GM20431 (cell line): ENCODE data around the gene LRRC71.

Source experiments
- in situ Hi-C: fragments of 300-500 bp; cut with MseI, MboI; formaldehyde crosslinking; loops from one replicate; pipeline ENCODE4 v1.15.0; 2020; ENCODE audit warnings: low sequenced_read_pairs; ENCODE audit not compliant: unreplicated experiment

The LRRC71 gene

GRCh38 chr1:156942176-156942575 lies 21.7 kb downstream of the LRRC71 start:
- in situ Hi-C loops, result no loop called here

- in situ Hi-C loops, result no loop called here
These were observed 22.1 kb downstream of the LRRC71 start for GRCh38 chr1:156942576-156942975.

DNA sequence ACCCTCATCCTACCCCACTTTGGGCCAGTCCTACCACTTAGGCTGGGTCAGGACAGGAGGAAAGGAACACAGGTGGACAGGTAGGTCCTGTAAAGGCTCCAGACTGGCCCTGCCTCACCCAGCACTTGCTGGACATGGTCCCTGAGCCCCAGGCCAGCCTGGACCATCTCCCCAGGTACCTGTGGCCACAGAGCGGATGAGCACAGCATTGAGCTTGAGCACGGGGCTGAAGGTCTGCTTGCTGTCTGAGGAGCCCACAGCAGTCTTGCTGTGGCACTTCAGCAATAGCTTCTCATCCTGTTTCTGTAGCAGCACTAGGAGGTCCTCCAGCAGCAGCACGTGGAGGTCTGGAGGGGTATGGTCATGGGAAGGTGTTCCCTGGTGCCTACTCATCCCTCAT lies 23.3 kb downstream of the LRRC71 start:
- in situ Hi-C loops, result no loop called here

- in situ Hi-C loops, result no loop called here
These were observed 23.8 kb downstream of the LRRC71 start for GRCh38 chr1:156944268-156944667.

DNA sequence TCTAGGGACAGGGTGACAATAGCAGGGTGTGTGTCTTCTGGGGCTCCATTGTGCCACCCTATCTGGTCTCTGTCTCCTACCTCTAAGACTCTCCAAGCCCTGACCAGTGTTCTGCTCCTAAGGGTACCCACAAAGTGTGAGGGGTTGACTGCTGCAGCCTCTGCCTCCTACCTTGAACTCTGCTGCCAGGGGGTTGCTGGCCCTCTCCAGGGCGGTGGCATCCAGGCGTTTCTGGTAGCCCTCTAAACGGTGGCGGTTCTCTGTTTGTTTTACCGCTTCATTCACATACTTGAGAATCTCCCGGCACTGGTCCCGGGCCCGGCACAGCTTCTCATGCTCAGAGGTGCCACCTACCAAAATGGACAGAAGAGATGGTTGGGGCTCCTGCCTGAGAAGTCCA lies 24.4 kb downstream of the LRRC71 start:
- in situ Hi-C loops, result no loop called here

GRCh38 chr1:156945881-156946661 lies 25.6 kb downstream of the LRRC71 start:
- in situ Hi-C loops, result no loop called here

DNA sequence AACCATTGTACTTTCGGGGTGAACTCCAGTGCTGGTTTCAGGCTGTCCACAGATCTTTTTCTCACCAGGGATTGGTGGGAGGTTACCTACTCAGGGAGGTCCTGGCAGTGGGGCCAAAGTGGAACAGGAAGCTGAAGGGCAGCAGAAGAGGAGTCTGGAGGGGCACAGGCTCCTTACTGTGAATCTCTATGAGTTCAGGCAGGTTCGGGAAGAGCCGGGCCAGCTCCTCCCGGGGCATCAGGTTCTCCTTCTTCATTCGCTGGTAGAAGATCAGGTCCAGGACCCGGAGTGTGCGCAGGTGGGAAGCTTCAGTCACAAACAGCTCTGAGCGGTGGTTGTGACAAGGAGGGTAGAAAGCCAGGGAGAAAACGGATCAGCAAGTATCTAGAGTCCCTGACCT lies 26.7 kb downstream of the LRRC71 start:
- in situ Hi-C loops, result no loop called here

DNA sequence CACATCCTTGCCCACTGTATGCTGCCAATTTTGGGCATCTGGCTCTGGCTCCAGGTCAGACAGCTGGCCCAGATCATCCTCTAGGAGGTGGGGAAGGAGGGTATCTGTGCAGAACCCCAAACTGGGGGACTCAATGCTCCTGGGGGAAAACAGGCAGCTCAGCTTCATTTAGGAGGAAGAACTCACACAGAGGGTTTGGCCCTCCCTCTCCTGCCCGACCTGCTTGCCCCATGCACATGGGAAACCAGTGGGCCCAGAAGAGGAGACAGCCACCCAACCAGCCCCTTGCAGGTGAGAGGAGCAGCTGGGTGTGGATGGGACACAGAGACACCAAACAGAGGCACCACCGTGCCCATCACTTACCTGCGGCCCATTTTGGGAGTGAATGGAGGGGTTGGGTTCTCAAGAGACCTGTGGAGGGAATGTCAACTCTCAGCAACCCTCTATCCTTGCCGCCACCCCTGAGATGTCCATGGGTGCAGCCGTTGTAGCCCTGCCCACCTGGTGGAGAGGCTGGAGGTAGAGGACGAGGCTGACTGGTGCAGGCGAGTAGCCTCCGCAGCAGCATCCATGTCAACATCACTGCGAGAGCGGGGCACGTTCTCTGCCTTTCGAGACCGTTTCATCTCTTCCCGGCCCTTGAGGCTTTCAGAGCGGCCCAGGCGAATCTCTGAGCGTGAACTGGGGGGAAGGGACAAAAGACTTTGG lies 27.5 kb downstream of the LRRC71 start:
- in situ Hi-C loops, result no loop called here

DNA sequence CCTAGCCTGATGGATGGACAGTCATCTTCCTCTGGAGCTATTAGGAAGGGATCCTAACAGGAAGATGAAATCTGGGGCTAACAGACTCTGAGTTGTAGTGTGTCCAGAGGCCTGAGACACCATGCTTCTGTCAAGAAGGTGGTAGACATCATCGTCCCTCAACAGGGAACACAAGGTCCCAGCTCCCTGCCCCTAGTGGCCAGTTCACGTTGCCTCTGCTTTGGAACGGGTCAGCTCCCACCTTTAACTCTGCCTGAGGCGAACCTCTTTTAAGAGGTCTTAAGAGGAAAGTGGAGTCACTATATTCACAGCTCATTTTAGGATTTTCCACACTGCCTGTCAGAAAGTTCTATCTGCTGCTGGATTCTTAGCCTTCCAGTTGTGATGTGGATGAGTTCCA lies 28.3 kb downstream of the LRRC71 start:
- in situ Hi-C loops, result no loop called here

GRCh38 chr1:156949127-156949526 lies 28.7 kb downstream of the LRRC71 start:
- in situ Hi-C loops, result no loop called here

DNA sequence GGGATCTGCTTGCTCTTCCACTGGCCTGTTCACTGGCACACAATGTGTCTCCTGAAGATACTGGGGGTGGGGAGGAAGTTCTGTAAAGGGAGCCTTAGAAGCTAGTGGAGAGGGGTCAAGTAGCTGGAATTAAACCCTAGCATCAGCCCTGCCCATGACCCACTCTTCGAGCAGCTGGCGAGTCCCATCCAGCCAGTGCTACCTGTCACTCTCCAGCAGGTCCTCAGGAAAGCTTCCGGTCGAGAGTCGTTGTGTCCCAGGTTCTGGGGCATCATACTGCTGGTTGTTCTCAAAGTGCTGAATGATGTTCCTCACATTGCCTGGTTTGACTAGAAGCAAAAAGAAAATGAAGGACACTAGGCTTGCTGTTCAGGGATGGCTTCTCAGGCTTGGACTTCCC lies 30.9 kb downstream of the LRRC71 start:
- in situ Hi-C loops, result no loop called here

DNA sequence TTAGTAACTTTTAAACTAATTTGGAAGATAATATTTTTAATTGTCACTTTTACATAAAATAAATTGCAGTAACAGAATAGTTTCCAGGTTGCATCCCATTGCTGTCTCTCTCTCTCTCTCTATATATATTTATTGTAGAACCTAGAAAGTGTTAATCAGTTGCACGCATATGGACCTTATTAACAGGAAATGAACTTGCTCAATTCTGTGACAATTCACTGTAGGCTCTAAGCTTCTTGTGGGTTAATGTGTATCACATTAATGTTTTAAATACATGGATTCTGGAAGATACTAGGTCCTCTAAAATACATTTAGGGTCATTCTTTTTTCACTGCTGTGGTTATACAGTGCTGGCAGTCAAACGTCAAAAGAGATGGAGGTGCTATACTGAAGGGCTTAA lies 33.1 kb downstream of the LRRC71 start:
- in situ Hi-C loops, result no loop called here

GRCh38 chr1:156956333-156956732 lies 35.9 kb downstream of the LRRC71 start:
- in situ Hi-C loops, result no loop called here

DNA sequence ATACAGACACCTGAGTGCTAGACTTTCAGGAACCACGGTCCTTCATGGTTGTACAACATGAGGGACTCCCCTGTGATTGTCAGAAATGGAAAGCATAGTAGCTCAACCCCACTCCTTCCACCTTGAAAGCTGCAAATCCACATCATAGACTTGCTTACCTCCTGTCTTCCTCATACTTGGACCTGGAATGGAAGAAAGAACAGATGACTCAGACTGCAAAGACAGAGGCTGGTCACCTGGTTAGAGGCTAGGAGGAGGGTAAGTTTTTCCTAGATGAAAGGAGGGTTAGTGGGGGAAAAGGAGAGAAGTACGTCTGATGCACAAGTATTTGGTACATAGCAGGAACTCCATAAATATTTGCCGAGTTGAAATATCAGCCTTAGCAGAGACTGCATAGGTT lies 37.2 kb downstream of the LRRC71 start:
- in situ Hi-C loops, result no loop called here

GRCh38 chr1:156958247-156958714 lies 37.8 kb downstream of the LRRC71 start:
- in situ Hi-C loops, result no loop called here

DNA sequence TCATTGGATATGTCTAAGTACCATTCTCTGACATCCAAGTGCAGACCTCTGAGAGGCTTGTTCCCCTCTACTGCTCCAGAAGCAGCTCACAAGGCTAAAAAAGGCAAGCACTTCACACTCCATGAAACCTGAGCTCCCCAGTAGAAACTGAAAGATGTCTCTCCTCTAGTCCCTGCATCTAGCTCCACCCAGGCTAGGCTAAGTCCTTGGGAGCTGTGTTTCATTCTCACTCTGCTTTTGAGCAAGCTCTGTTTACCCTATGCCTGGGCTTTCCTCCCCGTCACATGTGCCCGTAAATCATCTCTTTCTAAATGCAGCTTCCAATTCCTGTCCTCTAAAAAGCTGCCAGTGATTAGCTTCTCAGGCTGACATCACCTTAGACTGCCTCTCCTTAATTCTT lies 39.0 kb downstream of the LRRC71 start:
- in situ Hi-C loops, result no loop called here

- in situ Hi-C loops, result no loop called here
These were observed 39.5 kb downstream of the LRRC71 start for GRCh38 chr1:156959925-156960324.

DNA sequence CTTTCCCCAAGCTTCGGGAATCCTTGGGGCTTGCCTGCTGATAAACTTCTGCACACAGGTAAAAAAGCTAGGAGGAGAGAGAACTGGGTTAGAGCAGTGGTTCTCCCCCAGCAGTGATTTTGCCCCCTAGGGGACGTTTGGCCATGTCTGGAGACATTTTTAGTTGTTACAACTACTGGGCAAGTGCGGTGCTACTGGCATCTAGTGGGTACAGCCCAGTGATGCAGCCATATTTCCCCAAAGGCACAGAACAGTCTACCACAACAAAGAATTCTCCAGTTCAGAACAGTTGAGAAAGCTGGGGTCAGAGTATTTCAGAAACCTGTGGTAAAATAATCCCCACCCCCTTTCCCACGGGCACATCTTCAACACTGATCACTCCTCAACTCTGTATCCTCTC lies 41.3 kb downstream of the LRRC71 start:
- in situ Hi-C loops, result no loop called here

GRCh38 chr1:156963621-156964020 lies 43.2 kb downstream of the LRRC71 start:
- in situ Hi-C loops, result no loop called here

DNA sequence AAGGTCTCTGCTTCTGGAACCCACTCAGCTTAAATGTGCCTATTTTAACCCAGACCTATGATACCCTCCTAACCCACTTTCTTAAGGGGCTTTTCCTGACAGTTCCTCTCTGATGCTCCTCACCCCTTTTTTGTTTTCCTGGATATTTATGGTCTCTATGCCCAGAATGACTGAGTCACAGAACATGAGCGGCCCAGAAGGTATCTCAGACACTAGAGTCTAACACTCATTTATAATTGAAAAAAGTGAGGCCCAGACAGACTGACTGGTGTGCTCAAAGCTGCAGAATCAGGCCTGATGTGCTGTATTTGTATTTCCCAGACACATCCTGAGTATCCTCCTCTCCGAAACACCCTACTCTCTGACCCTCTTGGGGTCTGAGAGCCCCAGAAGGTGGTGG lies 44.0 kb downstream of the LRRC71 start:
- in situ Hi-C loops, result no loop called here

GRCh38 chr1:156969496-156969895 lies 49.1 kb downstream of the LRRC71 start:
- in situ Hi-C loops, result no loop called here

- in situ Hi-C loops, result no loop called here
These were observed 49.6 kb downstream of the LRRC71 start for GRCh38 chr1:156970017-156970416.
